ENCODE results near the gene TMSB10.
A peak's percentile ranks its signal among the peaks of the same experiment; 100 is the strongest.

The TMSB10 gene

DNA sequence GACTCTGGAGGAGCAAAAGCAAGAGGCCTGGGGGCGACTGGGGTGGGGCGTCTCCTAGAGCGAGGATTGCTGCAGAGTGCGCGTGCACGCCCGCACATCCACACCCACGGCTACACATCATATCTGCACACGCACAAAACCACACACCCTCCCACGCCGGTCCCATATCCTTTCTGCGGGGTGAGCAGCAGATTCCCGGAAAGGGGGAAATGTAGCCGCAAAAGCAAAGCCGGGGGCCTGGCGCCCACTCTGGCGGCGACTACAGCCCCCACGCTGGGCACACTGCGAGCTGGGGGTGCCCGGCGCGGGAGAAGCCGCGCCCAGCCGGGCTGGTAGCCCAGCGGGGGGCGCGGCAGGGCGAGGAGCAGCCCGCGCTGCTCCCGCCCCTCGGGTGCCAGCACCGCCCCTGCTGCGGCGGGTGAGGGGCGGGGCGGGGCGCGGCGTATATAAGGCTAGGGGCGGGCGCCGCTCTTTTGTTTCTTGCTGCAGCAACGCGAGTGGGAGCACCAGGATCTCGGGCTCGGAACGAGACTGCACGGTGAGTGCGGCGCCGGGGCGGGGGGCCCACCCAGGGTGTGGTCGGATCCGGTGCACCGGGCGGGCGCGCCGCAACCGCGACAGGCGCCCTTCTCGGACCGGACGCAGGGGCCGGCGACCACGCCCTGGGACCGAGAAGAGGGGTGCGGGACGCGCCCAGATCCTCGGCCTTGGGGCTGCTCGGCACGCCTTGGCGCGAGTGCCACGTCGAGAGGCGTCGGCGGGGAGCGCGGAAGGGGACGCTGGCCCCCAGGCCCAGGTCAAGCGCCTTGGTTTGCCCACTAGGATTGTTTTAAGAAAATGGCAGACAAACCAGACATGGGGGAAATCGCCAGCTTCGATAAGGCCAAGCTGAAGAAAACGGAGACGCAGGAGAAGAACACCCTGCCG, at the start of gene TMSB10:
Gene TMSB10 (plus strand): TSS at position 476 of the 927 bp plus-strand sequence.
- peak; percentile 94 for DNase-seq (ENCODE audit: low spot score)
- TF ChIP-seq, protein P1, sequence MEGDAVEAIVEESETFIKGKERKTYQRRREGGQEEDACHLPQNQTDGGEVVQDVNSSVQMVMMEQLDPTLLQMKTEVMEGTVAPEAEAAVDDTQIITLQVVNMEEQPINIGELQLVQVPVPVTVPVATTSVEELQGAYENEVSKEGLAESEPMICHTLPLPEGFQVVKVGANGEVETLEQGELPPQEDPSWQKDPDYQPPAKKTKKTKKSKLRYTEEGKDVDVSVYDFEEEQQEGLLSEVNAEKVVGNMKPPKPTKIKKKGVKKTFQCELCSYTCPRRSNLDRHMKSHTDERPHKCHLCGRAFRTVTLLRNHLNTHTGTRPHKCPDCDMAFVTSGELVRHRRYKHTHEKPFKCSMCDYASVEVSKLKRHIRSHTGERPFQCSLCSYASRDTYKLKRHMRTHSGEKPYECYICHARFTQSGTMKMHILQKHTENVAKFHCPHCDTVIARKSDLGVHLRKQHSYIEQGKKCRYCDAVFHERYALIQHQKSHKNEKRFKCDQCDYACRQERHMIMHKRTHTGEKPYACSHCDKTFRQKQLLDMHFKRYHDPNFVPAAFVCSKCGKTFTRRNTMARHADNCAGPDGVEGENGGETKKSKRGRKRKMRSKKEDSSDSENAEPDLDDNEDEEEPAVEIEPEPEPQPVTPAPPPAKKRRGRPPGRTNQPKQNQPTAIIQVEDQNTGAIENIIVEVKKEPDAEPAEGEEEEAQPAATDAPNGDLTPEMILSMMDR (IDR thresholded peaks at IDR 0.05): no peak
- peak within 1 kb of the TSS; percentile 92 for H3K4me3 ChIP-seq

DNA sequence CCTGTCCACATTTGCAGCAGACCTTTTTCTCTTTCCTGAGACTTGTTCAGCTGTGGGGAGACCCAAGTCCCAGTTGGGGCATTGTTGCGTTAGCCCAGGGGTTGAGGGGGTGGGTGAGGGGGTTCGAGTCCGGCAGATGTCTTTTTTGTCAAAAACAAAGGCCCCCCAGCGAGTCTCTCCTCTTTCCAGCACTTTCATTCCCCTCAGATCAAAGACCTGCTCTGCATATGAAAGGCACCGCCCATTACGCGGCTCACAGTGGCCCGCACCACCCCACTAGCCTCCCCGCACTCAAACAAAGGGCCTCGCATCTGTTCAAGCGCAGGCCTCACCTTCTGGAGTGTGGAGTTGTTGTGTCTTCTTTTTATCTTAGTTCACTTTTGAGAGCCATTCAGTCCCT, 49.7 kb upstream of the TMSB10 start:
- Histone ChIP-seq H3K4me3 (no peak overlapping the region), H3K27ac (no peak overlapping the region)
- no peak for DNase-seq (ENCODE audit: low spot score)
- TF ChIP-seq, protein P1 (IDR thresholded peaks at IDR 0.05): no peak

More for the DNA sequence above, at the start of gene TMSB10:
- peak within 1 kb of the TSS; percentile 84 to 98 for H3K27ac ChIP-seq

DNA sequence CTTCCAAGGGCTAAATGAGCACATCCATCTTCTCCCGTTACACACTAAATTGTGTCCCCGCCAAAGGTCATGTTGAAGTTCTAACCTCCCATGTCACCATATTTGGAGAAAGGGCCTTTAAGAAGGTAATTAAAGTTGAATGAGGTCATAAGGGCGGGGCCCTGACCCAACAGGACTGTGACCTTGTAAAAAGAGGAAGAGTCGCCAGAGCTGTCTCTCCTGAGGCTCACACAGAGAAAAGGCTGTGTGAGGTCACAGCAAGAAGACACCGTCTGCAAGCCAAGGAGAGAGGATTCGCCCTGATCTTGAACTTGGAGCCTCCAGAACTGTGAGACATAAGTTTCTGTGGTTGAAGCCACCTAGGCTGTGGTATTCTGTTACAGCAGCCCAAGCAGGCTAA, 48.7 kb upstream of the TMSB10 start:
- TF ChIP-seq, protein P1 (IDR thresholded peaks at IDR 0.05): no peak
- H3K27ac ChIP-seq: no peak overlapping the region
- H3K4me3 ChIP-seq: no peak overlapping the region
- no peak for DNase-seq (ENCODE audit: low spot score)

DNA sequence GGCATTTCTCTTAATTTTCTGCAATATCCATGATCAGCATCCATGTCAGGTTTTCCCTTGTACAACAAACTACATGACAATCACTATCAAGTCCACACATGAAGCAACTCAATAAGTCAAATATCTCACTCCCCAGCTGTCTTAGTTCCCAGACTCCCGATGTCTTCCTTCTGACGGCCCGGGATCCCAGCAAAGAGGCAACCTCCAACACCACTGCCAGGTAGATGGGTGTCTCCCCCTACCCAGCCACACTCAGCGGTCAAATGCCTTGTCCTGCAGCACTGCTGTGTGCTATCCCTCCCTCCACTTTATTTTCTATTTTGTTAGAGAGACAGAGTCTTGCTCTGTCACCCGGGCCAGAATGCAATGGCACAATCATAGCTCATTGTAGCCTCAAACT, 47.9 kb upstream of the TMSB10 start:
- no peak overlapping the region for H3K27ac ChIP-seq
- TF ChIP-seq, protein P1 (IDR thresholded peaks at IDR 0.05): no peak
- H3K4me3 ChIP-seq: no peak overlapping the region
- no peak for DNase-seq (ENCODE audit: low spot score)

DNA sequence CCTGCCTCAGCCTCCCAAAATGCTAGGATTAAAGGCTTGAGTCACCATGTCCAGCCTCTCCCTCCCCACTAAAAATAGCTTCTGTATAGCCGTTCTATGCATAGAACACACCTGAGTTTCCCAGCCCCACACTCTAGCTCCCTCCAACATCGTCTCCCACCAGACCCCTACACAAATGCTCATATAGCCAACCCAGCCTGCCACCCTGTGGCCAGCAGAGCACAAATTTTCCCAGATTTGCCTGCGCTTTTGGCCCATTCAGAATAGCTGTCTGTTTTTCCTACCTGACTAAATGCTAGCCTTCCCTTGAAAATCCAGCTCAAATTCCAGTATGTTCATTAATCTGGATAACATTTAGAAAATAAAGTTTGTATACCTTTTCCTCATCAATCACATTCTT, 47.3 kb upstream of the TMSB10 start:
- TF ChIP-seq, protein P1 (IDR thresholded peaks at IDR 0.05): no peak
- no peak for DNase-seq (ENCODE audit: low spot score)
- no peak overlapping the region for H3K4me3 ChIP-seq
- no peak overlapping the region for H3K27ac ChIP-seq

DNA sequence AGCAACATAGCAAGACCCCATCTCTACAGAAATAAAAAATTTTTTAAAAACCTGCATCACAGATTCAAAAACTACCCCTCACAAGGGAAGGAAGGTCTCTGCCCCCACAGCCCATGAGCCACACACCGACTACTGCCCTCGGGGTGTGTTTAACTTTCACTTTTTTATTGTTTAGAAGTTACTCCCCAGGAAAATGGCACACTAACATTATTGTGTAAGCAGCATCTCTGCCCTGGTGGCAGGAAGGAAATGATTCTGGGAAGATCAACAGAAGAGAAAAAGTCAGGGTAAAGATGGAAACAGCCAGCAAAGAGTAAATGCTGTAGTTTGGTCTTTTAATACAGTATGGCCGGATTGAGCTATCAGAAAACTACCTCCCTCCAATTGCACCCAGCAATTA, 46.5 kb upstream of the TMSB10 start:
- Histone ChIP-seq H3K4me3 (no peak overlapping the region), H3K27ac (no peak overlapping the region)
- TF ChIP-seq, protein P1 (IDR thresholded peaks at IDR 0.05): no peak
- no peak for DNase-seq (ENCODE audit: low spot score)

DNA sequence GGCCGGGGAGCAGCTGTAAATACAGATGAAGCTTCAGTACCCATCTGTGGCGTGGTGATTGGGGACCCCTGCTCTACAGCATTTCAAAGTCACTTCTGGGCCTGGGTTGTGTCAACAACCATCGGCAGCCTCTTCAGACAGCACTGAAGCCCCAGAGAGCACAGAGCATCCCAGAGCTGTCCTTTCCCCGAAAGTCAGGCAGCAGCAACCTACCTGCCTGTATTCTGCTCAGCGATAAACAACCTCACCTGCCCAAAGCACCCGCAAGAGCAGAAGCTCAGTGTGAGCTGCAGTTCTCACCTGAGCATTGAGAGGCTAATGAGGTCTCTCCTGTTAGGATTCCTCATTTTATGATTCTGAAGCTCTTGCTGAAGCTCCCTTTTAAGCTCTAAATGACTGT, 43.9 kb upstream of the TMSB10 start:
- H3K4me3 ChIP-seq: no peak overlapping the region
- TF ChIP-seq, protein P1 (IDR thresholded peaks at IDR 0.05): no peak
- DNase-seq (ENCODE audit: low spot score): no peak

More for the DNA sequence above, 43.9 kb upstream of the TMSB10 start:
- no peak overlapping the region for H3K27ac ChIP-seq
